Peyer's patch (tissue), 4 donors: Measurements from ENCODE around the gene RTN4R. TPM values are rescaled to one million over a fixed set of nuclear protein-coding genes. Genes with fewer than 3 reads are reported as not detected.
"Not testable (repeated sequence)": the region's sequence is repeated elsewhere in the genome, so short reads cannot be mapped to it uniquely, and the experiment has no call there.

ENCODE experiments used
- DNase-seq, 3 donors: peaks; one replicate each; pipeline ENCODE4 v3.0.0-alpha.2; 2017 to 2019
- H3K27ac ChIP-seq, 4 donors: fragments of 200-600 bp; sonication (generic); one replicate each; pipeline ENCODE4 v1.5.1; 2016 to 2019
- H3K27me3 ChIP-seq, 2 donors: fragments of 200-600 bp; sonication (generic); one replicate each; pipeline ENCODE4 v1.5.1; 2019
- H3K36me3 ChIP-seq, 3 donors: fragments of 200-600 bp; sonication (generic); one replicate each; pipeline ENCODE4 v1.5.1; 2016 to 2019
- H3K4me1 ChIP-seq, 4 donors: fragments of 200-600 bp; sonication (generic); one replicate each; pipeline ENCODE4 v1.5.1; 2016 to 2019
- H3K4me3 ChIP-seq, 4 donors: fragments of 200-600 bp; sonication (generic); 1 replicate in 3 of 4; 2 replicates in 1 of 4; pipeline ENCODE4 v1.5.1; 2016 to 2019; ENCODE audit warnings: mild to moderate bottlenecking in 1 of 4
- H3K9me3 ChIP-seq, 4 donors: fragments of 200-600 bp; sonication (generic); one replicate each; pipeline ENCODE4 v1.5.1; 2016 to 2019; ENCODE audit warnings: mild to moderate bottlenecking in 1 of 4
- POLR2A ChIP-seq, 2 donors: fragments of 450-650 bp; IDR thresholded peaks; one replicate each; pipeline ENCODE4 v1.5.1; 2017; ENCODE audit warnings: antibody characterized with exemption in 2 of 2, mild to moderate bottlenecking in 2 of 2, moderate library complexity in 2 of 2
- total RNA-seq, 4 donors: library from RNA; depleted of rRNA; stranded (reverse); fragments of >200 nt; gene quantifications; one replicate each; pipeline ENCODE4 v1.1.0, GENCODE V29; 2016
- TF ChIP-seq, protein P1 (sequence below), 6 experiments: fragments of 450-650 bp in 4 of 6; fragments of 200-600 bp in 2 of 6; sonication (generic) in 1 of 6; IDR thresholded peaks; one replicate each; pipeline ENCODE4 v1.5.1; 2017 to 2019; ENCODE audit warnings: antibody characterized with exemption in 6 of 6, mild to moderate bottlenecking in 3 of 6, moderate library complexity in 1 of 6

RTN4R gene
- 1 to 10 TPM; 5.2 to 9.1 (median 5.7) TPM for total RNA-seq

DNA sequence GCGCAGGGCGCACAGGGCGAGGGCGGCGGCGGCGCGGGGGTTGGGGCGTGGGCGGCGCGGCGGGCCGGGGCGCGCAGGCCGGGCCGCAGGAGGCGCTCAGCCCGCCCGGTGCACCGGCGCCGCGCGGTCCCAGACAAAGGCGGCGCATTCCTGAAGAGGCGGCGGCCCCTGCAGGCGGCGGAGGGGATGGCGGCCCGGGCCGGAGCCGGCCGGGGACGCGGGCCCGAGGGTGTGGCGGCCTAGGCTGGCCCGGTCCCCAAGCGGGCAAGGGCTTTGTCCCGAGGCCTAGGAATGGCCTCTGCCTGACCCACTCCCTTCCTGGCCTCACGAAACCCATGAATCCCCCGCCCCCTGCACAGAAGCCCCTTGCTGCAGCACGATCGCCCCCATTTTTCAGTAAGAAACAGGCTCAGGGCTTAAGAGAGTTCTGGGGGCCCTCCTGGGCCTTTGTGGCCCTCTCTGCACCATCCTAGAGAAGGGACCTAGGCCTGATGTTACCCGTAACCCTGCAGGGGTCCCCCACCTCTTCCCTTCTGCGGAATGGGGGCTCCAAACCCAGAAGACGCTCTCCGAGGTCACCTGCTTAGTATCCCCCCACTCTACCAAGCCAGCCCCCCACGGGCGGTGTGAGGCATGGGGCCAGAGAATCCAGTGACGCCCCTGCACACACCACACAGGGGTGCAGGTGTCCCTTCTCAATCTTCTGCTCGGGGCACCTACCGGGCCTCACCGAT is at the start of gene RTN4R:
Gene RTN4R, minus strand, starts transcription at position 40 of the 734 bp plus-strand sequence. CDS start 226 bp downstream, outside the sequence.
- Histone ChIP-seq H3K9me3 (no peaks in the 10 kb centered on the region), H3K4me1 (peaks cover 0 to 16% (median 10%) of the 10 kb centered on the region in 4 donors), H3K36me3 (no peaks in the 10 kb centered on the region), H3K4me3 (peak within 1 kb of the TSS; percentile 32 to 81 (median 58)), H3K27ac (peak within 1 kb of the TSS in 3 of 4 donors; percentile 39 to 55 (median 49)), H3K27me3 (no peaks in the 10 kb centered on the region)
- peak; percentile 40 to 84 (median 76) for DNase-seq
- TF ChIP-seq POLR2A (IDR thresholded peaks at IDR 0.05), result no peak
- TF ChIP-seq, protein P1, sequence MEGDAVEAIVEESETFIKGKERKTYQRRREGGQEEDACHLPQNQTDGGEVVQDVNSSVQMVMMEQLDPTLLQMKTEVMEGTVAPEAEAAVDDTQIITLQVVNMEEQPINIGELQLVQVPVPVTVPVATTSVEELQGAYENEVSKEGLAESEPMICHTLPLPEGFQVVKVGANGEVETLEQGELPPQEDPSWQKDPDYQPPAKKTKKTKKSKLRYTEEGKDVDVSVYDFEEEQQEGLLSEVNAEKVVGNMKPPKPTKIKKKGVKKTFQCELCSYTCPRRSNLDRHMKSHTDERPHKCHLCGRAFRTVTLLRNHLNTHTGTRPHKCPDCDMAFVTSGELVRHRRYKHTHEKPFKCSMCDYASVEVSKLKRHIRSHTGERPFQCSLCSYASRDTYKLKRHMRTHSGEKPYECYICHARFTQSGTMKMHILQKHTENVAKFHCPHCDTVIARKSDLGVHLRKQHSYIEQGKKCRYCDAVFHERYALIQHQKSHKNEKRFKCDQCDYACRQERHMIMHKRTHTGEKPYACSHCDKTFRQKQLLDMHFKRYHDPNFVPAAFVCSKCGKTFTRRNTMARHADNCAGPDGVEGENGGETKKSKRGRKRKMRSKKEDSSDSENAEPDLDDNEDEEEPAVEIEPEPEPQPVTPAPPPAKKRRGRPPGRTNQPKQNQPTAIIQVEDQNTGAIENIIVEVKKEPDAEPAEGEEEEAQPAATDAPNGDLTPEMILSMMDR (IDR thresholded peaks at IDR 0.05), result peak; percentile 61 to 91 (median 86)

DNA sequence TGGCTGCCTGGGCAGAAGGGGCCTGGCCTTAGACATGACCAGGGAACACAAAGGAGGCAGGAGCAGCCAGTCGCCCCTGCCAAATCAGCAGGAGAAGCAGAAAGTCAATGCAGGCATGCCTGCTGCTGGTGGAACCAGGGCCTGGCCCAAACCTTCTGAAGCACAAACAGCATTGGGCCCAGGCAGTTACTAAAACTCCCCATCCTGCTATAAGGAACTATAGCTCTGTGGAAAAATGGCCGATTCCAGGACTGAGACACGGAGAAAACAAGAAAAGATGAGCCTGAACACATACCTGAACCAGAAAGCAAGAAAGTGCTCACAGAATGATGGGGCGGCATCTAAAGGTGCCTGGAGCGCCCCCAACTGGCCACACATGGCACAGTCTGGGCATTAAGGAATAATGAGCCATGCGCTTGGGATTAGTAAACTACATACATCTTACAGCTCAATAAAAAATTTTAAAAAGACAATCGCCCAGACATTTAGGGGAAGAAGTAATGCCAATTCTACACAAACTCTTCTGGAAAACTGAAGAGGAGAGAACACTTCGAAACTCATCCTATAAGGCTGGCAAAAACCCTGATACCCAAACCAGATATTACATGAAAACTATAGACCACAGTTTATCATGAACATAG is 49.4 kb upstream of the RTN4R start:
- H3K4me3 ChIP-seq, H3K9me3 ChIP-seq, H3K36me3 ChIP-seq, H3K27me3 ChIP-seq, H3K27ac ChIP-seq: not testable (repeated sequence)
- H3K4me1 ChIP-seq, result peaks cover 0 to 36% (median 7%) of the 10 kb centered on the region in 4 donors
- TF ChIP-seq, protein P1 (IDR thresholded peaks at IDR 0.05), result peak; percentile 8 to 51 (median 40)
- DNase-seq, result peak in 2 of 3 donors; percentile 25 to 60

DNA sequence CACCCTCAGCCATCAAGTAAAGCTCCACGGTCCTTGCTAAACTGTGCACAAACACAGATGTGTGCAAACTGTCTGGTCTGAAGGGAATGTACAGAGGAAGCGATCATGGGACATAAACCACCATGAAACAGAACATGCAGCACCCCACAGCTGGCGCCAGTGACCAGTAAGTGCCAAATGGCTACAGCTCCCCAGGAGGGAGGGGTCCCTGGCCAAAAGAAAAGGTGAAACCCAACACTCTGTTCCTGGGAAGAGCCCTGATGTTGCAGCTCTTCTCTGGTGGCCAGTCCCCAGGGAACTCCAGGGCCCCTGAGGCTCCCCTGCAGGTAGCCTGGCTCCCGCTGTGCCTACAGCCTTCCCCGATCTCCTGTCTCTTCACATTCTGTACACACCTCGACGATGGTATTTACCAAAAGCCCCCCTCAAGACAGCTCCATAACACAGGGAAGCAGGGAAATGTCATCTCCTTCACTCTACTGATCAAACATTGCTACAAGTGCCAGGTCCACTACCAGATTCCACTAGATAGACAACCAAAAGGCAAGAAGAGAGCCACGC is 48.8 kb upstream of the RTN4R start:
- Histone ChIP-seq H3K27me3 (no peaks in the 10 kb centered on the region), H3K9me3 (no peaks in the 10 kb centered on the region), H3K36me3 (no peaks in the 10 kb centered on the region), H3K27ac (no peak overlapping the region), H3K4me1 (peaks cover 0 to 36% (median 7%) of the 10 kb centered on the region in 4 donors), H3K4me3 (no peak overlapping the region)
- TF ChIP-seq, protein P1 (IDR thresholded peaks at IDR 0.05), result no peak
- TF ChIP-seq POLR2A (IDR thresholded peaks at IDR 0.05), result no peak
- peak in 2 of 3 donors; percentile 26 to 33 for DNase-seq

DNA sequence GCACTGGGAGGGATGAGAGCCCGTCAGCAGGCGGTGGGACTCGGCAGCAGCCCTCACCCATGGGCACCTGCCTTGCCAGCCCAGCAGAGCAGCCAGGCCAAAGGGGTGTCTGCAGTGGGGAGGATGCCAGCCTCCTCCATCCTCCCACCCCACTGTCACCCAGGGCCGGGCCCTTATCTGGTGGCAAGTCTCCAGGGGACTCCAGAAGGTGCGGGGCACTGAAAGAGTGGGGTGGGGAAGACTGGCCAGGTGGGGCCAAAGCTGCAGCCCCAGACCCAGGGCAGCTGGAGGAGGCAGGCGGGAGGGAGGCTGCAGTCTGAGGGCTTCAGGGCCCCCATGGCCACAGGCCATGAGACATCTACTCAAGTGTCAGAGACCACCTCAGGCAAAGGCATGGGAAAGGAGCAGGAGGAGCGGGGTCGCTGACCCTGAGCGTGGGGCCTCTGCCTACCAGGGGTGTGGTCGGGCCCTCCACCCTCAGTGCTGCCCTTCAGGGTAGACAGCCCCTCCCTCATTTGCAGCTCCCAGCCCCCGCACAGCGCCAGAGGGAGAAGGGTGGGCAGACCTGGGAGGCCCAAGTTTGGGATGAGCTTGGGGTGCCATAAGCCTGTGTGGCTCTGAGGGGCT is 48.2 kb upstream of the RTN4R start:
- peak in 2 of 3 donors; percentile 38 to 39 for DNase-seq
- Histone ChIP-seq H3K27ac (no peak overlapping the region), H3K27me3 (no peaks in the 10 kb centered on the region), H3K36me3 (no peaks in the 10 kb centered on the region), H3K9me3 (no peaks in the 10 kb centered on the region), H3K4me1 (peaks cover 0 to 35% (median 7%) of the 10 kb centered on the region in 4 donors), H3K4me3 (no peak overlapping the region)
- no peak for TF ChIP-seq POLR2A (IDR thresholded peaks at IDR 0.05)
- TF ChIP-seq, protein P1 (IDR thresholded peaks at IDR 0.05), result no peak

DNA sequence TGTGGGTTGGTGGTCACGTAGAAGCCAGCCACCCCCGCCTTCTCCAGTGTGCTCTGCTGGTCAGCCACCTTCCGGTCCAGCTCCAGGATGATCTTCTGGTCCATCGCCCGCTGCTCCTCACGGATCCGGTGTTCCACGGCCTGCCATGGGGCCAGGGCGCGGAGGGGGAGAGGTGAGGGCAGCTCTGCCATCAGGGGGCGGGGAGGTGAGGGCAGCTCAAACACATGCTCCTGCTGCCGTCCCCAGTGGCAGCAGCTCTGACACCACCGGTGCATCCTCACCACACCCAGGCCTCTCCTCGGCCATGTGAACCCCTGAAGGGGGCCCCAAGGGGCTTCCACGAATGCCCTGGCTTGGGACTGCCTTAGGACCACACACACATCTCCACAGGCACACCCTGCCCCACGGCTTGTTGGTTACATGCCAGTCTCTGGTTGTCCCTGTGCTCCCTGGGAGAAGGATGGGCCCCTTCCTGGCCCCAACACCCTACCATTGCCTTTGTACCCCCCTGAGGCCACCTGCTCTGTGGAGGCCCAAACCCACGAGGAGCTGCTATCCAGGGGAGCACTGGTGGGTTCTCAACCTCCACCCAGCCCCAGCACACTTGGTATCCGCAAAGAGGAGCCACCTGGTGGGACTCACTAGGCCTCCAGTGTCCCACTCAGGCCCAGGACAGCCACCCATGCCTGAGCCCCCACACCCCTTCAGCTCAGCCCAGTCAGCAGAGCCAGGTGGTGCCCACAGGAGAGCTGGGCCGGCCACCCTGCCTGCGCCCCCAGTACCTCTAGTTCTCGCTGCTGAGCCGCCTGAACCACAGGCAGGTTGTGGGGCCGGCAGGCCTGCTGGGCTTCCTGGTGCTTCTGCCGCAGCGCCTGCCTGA is 47.5 kb upstream of the RTN4R start:
- peak in 2 of 3 donors; percentile 32 to 37 for DNase-seq
- TF ChIP-seq, protein P1 (IDR thresholded peaks at IDR 0.05), result no peak
- TF ChIP-seq POLR2A (IDR thresholded peaks at IDR 0.05), result no peak

DNA sequence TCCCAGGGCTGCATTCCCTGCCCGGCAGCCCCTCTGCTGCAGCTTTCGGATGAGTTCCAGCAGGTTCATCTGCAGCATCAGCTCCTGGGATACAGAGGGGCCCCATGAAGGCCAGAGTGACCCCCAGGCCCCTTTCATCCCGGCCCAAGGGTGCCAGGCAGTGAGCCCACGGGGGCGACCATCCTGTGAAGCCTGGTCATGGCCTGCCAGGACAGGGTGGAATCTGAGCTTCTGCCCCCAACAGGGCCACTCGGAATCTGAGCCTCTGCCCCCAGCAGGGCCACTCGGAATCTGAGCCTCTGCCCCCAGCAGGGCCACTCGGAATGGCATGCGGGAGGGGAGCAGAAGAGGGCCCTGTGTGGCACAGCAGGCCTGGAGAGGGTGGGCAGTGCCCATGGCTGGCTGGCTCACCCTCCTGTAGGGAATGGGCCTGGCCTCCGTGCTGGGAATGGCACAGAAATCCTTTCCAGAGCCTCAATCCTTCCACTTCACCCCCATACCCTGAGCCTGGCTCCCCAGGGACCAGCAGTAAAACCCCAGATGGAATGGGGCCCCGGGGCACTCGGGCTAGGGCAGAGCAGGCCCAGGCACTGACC is 46.7 kb upstream of the RTN4R start:
- DNase-seq, result peak in 2 of 3 donors; percentile 15 to 21
- not testable (repeated sequence) for H3K27me3 ChIP-seq, H3K9me3 ChIP-seq, H3K36me3 ChIP-seq, H3K27ac ChIP-seq, H3K4me3 ChIP-seq
- peaks cover 0 to 26% (median 5%) of the 10 kb centered on the region in 4 donors for H3K4me1 ChIP-seq

More for the DNA sequence above, 47.5 kb upstream of the RTN4R start:
- Histone ChIP-seq H3K9me3 (no peaks in the 10 kb centered on the region), H3K27me3 (no peaks in the 10 kb centered on the region), H3K27ac (no peak overlapping the region), H3K36me3 (no peaks in the 10 kb centered on the region), H3K4me3 (no peak overlapping the region), H3K4me1 (peaks cover 0 to 27% (median 5%) of the 10 kb centered on the region in 4 donors)

DNA sequence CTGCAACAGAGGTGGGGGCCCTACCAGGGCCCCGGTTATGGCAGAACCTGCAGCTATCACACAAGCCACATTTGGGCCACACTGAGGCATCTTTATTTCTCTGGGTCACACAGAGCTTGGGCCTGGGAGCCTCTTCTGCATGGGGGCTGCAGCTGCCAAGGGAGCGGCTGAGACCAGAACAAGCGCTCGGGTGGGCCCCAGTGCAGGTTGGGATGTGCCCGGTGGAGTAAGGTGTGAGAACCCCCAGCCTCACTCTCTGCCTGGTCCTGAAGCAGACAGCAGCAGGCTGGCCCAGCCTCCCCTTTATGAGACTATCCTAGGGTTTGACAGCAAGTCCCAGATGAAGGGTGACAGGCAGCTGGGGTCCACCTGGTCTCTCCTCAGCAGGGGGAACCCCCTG is 46.1 kb upstream of the RTN4R start:
- peaks cover 0 to 25% (median 3%) of the 10 kb centered on the region in 4 donors for H3K4me1 ChIP-seq
- H3K27me3 ChIP-seq, H3K4me3 ChIP-seq, H3K9me3 ChIP-seq, H3K36me3 ChIP-seq, H3K27ac ChIP-seq: not testable (repeated sequence)
- DNase-seq, result peak in 2 of 3 donors; percentile 6 to 29
